HG03097 (cell line): ENCODE data around the gene PML.
"Not testable (repeated sequence)": the region's sequence is repeated elsewhere in the genome, so short reads cannot be mapped to it uniquely, and the experiment has no call there.

Experiments
- ATAC-seq: cut with Tn5 transposase; IDR thresholded peaks from one replicate; pipeline ENCODE4 v1.9.1; 2021; ENCODE audit not compliant: unreplicated experiment, low FRiP score

The PML gene

GRCh38 chr15:74096753-74097474 lies 102.4 kb downstream of the PML start:
- ATAC-seq = not testable (repeated sequence)
